ENCODE results near the gene EPB41L2. TPM values are rescaled to one million over a fixed set of nuclear protein-coding genes. Genes with fewer than 3 reads are reported as not detected.

EPB41L2 gene
- total RNA-seq, result 100 to 1,000 TPM; 104 to 317 (median 144) TPM

DNA sequence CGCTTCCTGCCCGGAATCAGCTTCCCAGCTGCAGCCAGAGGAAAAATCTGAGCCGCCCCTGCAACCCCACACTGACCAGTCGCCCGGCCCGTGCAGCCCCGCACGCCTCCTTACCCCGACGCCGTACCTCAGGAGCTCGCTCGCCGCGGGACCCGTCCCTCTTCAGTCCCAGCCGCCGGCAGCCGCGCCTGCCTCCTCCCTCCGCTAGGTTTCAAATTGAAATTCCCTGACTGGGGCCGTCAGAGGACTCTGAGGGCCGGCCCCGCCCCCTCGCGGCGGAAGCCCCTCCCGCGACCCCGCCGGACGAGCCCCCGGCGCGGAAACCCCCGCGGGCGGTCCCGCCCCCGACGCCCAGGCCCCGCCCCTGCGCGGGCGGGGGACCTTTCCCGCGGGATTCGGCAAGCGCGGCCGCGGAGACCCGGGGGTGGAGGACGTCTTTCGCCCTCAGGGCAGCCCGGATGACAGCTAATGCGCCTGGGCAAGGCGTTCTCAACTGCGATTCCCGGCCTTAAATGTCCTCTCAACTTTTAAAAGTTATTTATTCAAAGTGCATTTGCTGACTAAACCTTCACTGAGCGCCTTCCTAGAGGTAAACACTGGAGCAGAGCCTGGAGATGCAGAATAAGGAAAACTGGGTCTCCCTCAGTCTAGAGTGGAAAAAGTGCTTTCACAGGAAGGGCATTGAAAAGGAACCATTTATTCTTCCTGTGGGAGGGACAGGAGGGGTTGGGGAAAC, at the start of gene EPB41L2:
Gene EPB41L2, minus strand, starts transcription at position 218 of the 736 bp plus-strand sequence. CDS start 106,760 bp downstream, outside the sequence.
- TF ChIP-seq, protein P1, sequence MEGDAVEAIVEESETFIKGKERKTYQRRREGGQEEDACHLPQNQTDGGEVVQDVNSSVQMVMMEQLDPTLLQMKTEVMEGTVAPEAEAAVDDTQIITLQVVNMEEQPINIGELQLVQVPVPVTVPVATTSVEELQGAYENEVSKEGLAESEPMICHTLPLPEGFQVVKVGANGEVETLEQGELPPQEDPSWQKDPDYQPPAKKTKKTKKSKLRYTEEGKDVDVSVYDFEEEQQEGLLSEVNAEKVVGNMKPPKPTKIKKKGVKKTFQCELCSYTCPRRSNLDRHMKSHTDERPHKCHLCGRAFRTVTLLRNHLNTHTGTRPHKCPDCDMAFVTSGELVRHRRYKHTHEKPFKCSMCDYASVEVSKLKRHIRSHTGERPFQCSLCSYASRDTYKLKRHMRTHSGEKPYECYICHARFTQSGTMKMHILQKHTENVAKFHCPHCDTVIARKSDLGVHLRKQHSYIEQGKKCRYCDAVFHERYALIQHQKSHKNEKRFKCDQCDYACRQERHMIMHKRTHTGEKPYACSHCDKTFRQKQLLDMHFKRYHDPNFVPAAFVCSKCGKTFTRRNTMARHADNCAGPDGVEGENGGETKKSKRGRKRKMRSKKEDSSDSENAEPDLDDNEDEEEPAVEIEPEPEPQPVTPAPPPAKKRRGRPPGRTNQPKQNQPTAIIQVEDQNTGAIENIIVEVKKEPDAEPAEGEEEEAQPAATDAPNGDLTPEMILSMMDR (IDR thresholded peaks at IDR 0.05), result peak in 1 of 3 donors; percentile 29
- ATAC-seq (ENCODE audit: low FRiP score), result peak; percentile 94
- DNase-seq (ENCODE audit: low spot score), result peak; percentile 69

DNA sequence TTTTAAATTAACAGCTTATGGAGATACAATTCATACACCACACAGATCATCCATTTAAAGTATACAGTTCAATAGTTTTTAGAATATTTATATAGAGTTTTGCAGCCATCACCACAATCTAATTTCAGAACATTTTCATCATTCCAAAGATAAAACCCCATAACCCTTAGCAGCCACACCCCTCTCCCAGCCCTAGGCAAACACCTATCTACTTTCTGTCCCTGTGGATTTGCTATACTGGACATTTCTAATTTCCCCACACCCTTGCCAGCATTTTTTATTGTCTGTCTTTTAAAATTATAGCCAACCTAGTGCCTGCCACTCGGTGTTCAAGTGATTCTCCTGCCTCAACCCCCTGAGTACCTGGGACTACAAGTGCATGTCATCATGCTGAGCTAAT, 49.2 kb upstream of the EPB41L2 start:
- ATAC-seq (ENCODE audit: low FRiP score) (no peak), DNase-seq (ENCODE audit: low spot score) (no peak)
- TF ChIP-seq, protein P1 (IDR thresholded peaks at IDR 0.05), result no peak

DNA sequence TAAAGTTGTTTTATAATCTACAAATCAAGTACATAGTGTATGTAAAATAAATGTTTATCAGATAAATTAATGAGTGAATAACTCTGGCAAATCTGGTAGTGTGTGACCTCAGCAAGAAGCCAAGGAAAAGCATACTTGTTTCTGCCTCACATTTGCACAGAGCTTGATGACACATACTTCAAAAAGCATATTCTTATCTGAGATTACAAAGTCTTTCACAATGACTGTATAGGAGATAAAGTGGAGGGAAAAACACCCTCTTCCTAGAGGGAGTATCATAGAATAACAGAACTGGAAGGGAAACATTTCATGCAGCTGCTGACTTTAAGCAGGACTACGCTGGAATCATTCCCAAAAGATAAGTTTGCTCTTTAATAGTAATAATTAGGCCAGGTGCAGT, 44.1 kb upstream of the EPB41L2 start:
- DNase-seq (ENCODE audit: low spot score) (no peak), ATAC-seq (ENCODE audit: low FRiP score) (peak; percentile 91)
- TF ChIP-seq, protein P1 (IDR thresholded peaks at IDR 0.05), result no peak

DNA sequence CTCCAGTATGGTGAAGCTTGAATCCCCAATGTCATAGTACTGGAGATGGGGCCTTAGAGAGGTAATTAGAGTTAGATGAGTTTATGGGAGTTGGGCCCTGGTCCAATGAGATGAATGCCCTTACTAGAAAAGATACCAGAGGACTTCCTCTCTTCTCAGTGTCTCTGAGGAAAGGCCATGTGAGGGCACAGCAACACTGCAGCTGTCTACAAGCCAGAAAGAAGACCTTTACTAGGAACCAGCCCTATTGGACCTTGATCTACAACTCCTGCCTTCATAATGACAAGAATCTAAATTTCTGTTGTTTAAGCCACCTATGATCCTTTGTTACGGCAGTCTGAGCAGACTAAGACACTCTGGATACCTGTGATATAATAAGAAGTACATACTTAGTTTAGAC, 40.9 kb upstream of the EPB41L2 start:
- no peak for DNase-seq (ENCODE audit: low spot score)
- TF ChIP-seq, protein P1 (IDR thresholded peaks at IDR 0.05), result no peak
- no peak for ATAC-seq (ENCODE audit: low FRiP score)

DNA sequence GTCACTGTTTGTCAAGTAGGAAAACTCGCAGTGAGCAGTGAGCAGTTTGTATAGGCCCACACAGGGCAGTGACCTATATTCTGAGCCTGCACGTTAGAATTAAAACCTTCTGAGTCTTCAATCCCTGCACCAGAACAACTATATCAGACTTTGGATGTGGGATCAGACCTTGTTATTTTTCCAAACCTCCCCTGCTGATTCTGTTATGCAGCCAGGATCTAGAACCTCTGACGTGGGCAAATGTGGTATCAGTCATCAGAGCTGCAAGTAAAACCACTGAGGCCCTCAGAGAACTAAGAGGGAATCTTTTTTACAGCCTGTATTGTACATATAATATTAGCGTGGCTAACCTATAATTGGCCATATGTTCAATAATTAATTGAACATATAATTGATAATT, 40.3 kb upstream of the EPB41L2 start:
- TF ChIP-seq, protein P1 (IDR thresholded peaks at IDR 0.05), result no peak
- no peak for DNase-seq (ENCODE audit: low spot score)
- ATAC-seq (ENCODE audit: low FRiP score), result no peak

DNA sequence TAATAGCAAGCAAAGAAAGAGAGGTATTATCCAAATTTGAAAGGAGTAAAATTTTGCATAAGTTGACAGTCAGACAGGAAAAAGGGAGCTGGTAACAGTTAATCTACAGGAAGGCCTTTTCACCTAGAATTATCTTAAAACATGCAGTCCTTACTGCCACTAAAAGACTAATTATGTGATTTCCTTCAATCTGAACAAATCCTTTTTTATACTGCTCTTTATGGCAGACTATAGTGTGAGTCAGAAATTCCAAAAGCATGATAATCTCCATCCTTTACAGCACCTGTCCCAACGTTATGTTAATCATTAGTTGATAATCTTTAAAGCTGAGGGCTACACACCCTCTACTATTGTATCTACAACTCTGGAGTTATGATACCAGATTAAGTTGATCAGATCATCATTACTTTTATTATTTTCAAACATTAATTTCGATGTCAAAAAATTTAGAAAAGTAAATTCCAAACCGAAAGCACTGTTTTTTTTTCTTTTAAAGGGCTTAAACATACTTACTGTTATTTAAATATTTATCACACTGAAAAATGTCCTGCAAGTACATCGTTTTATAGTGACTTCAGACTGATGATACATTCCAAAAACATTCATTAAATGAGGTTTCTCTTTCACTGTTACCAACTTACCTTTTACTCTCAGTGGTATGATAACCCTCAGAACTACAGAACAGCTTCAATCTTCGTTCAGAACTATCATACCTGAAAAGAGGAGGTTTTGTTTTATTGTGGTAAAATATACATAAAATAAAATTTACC, 39.1 kb upstream of the EPB41L2 start:
- TF ChIP-seq, protein P1 (IDR thresholded peaks at IDR 0.05), result no peak
- DNase-seq (ENCODE audit: low spot score), result no peak
- ATAC-seq (ENCODE audit: low FRiP score), result no peak

All from omental fat pad (tissue), 4 donors.